ENCODE measurements around the gene NHS.

The NHS gene

DNA sequence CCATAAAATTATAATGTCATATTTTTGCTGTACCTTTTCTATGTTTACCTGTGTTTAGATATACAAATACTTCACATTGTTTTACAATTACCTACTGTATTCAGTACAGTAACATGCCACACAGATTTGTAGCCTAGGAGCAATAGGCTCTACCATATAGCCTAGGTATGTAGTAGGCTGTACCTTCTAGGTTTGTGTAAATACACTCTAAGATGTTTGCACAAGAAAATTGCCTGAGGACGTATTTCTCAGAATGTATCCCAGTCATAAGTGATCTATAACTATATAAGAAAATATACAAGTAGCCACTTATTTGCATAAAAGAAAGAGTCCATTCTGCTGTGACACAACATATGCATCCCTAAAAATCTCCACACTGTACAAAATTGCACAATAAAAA is 326.0 kb downstream of the NHS start:
- no peak for FAIRE-seq
- TF ChIP-seq, protein P1, sequence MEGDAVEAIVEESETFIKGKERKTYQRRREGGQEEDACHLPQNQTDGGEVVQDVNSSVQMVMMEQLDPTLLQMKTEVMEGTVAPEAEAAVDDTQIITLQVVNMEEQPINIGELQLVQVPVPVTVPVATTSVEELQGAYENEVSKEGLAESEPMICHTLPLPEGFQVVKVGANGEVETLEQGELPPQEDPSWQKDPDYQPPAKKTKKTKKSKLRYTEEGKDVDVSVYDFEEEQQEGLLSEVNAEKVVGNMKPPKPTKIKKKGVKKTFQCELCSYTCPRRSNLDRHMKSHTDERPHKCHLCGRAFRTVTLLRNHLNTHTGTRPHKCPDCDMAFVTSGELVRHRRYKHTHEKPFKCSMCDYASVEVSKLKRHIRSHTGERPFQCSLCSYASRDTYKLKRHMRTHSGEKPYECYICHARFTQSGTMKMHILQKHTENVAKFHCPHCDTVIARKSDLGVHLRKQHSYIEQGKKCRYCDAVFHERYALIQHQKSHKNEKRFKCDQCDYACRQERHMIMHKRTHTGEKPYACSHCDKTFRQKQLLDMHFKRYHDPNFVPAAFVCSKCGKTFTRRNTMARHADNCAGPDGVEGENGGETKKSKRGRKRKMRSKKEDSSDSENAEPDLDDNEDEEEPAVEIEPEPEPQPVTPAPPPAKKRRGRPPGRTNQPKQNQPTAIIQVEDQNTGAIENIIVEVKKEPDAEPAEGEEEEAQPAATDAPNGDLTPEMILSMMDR (IDR thresholded peaks at IDR 0.05; ENCODE audit: insufficient read depth, missing control alignments): no peak

DNA sequence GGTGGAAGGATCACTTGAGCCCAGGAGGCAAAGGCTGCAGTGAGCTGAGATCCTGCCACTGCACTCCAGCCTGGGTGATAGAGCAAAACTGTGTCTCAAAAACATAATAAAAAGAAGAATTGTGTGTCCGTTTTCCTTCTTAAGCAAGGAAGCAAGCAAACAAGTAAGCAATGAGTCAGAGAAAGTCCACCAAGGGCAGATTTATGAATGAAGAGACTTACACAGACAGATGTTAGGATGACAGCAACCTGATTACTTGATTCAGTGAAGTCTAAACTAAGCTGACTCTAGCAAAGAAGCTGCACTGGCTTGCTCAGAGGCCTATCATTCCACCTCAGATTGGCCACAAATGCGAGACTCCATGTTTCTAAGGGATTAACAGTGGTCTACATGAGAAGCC is 328.2 kb downstream of the NHS start:
- TF ChIP-seq, protein P1 (IDR thresholded peaks at IDR 0.05; ENCODE audit: insufficient read depth, missing control alignments): no peak
- DNase-seq (ENCODE audit: insufficient read length, low spot score) (no peak), FAIRE-seq (no peak)

More for the DNA sequence above, 326.0 kb downstream of the NHS start:
- DNase-seq (ENCODE audit: insufficient read length, low spot score): no peak

DNA sequence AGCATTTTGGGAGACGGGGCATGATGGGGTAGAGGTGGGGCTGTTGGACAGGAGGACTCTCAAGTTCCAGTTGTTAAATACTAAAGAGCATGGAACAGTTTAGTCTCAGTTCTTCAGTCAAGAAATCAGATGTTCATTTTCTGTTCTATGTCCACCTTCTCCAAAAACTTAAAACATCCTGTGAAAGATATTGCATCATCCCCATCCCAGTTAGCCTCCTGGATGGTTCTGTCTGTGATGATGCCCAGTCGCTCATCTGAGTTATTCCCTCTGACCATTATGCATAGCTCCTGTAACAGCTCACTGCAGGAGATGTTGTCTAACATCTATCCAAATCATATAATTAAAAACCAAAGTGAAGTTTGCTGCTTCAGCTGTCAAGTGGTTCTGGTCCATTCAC is 330.2 kb downstream of the NHS start:
- FAIRE-seq (no peak), DNase-seq (ENCODE audit: insufficient read length, low spot score) (no peak)
- TF ChIP-seq, protein P1 (IDR thresholded peaks at IDR 0.05; ENCODE audit: insufficient read depth, missing control alignments): no peak

DNA sequence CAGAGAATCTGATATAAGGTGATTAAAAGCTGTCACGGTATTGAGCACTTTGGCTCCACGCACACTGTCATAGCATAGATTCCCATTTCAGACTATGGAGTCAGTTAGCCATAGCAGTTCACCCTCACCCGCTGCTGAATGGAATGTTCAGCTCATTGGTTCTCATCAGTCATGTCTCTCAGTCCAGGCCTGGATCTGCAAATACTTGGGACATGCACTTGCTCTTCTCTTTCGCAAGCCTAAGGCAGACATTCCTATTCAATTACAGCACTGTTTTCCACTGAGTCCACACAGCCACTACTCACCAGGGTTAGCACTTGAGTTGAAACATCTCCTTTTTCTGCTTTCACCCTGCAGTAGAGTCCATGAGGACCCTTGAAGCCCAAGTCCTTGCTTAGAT is 331.7 kb downstream of the NHS start:
- DNase-seq (ENCODE audit: insufficient read length, low spot score): no peak
- FAIRE-seq: no peak
- TF ChIP-seq, protein P1 (IDR thresholded peaks at IDR 0.05; ENCODE audit: insufficient read depth, missing control alignments): no peak

DNA sequence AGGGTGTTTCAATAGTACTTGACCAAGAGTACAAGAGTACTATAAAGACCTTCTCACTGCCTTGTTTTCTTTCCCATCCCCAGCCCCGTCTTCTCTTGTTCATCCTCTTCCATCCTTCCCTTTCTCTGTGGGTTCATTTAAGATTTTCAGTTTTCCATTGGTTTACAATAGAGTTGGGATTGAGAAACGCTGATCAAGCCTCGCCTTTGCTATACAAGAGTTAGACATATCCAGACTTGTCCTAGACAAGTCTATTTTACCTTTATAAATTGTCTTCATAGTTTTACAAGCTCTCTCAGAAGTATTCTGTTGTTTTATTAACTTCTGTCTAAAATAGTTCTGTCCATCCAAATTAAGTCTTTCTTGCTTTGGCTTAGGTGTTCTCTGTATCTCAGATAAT is 332.7 kb downstream of the NHS start:
- TF ChIP-seq, protein P1 (IDR thresholded peaks at IDR 0.05; ENCODE audit: insufficient read depth, missing control alignments): no peak
- FAIRE-seq (no peak), DNase-seq (ENCODE audit: insufficient read length, low spot score) (no peak)

DNA sequence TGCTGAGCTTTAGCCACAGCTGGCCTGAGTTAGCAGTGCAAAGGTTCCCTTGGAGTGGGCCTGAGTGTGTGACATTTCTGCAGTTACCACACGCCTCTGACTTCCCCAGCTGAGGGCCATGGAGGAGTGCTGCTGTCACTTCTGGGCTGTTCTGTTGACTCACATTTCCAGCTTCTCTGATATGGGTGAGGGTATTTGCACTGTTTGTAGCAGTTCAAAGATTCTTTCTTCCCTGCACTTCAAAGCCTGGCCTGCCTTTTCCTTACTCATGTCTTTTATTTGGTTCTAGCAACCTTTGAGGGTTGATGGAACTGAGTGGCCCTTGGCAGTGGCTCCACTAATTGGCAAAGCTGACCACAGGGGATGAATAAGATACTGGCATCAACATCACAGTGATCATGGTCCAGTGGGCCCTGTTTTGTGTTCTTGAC is 335.9 kb downstream of the NHS start:
- DNase-seq (ENCODE audit: insufficient read length, low spot score) (no peak), FAIRE-seq (no peak)
- TF ChIP-seq, protein P1 (IDR thresholded peaks at IDR 0.05; ENCODE audit: insufficient read depth, missing control alignments): no peak

DNA sequence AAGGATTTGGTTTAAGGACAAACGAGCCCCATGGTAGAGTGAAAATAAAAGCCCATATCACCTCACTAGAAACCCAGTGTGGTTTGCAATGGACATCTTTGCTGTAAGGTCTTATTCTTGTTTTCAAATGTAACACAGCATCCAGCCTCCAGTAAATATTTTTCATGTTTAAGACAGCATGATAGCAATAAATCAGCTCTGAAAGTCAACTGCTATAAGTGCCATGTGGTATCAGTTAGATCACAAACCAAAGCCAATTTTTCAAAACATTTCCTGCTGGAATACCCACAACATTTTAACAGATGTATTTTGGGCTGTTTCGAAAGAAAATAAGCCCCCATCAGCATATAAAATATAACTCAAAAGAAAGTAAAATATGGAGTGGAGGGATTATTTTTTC is 338.3 kb downstream of the NHS start:
- DNase-seq (ENCODE audit: insufficient read length, low spot score) (no peak), FAIRE-seq (no peak)
- TF ChIP-seq, protein P1 (IDR thresholded peaks at IDR 0.05; ENCODE audit: insufficient read depth, missing control alignments): no peak

Measured in D721Med (cell line).